Adipocyte (in vitro differentiated cells): ENCODE results near the gene TMEM181.

Experiments
- DNase-seq: peaks from one replicate; pipeline ENCODE4 v3.0.0-alpha.2; 2015; ENCODE audit warnings: low read depth
- H3K27me3 ChIP-seq: replicated peaks from 2 replicates; pipeline ENCODE4 v1.7.0; 2013; ENCODE audit warnings: mild to moderate bottlenecking, low read length, moderate library complexity; ENCODE audit not compliant: control insufficient read depth, insufficient read depth
- H3K36me3 ChIP-seq: 2 replicates; pipeline ENCODE4 v1.7.0; 2013; ENCODE audit warnings: low read length, mild to moderate bottlenecking, moderate library complexity; ENCODE audit not compliant: control insufficient read depth, insufficient read depth, severe bottlenecking
- H3K4me1 ChIP-seq: 2 replicates; pipeline ENCODE4 v1.7.0; 2013; ENCODE audit warnings: mild to moderate bottlenecking, low read length, moderate library complexity; ENCODE audit not compliant: control insufficient read depth, insufficient read depth
- H3K4me3 ChIP-seq: 2 replicates; pipeline ENCODE4 v1.7.0; 2013; ENCODE audit warnings: mild to moderate bottlenecking, low read length, moderate library complexity
- H3K9ac ChIP-seq: 2 replicates; pipeline ENCODE4 v1.7.0; 2013; ENCODE audit warnings: mild to moderate bottlenecking, low read length, moderate library complexity
- H3K9me3 ChIP-seq: 2 replicates; pipeline ENCODE4 v1.7.0; 2013; ENCODE audit warnings: mild to moderate bottlenecking, low read length, moderate library complexity; ENCODE audit not compliant: control insufficient read depth

TMEM181 gene

GRCh38 chr6:158565482-158566040 lies 5.7 kb downstream of the TMEM181 start:
- no peak for DNase-seq
- H3K27me3 ChIP-seq: no peaks in the 10 kb centered on the region
- peaks cover 27% of the 10 kb centered on the region for H3K4me1 ChIP-seq
- H3K9me3 ChIP-seq: no peaks in the 10 kb centered on the region
- H3K4me3 ChIP-seq: no peak overlapping the region
- H3K36me3 ChIP-seq: no peaks in the 10 kb centered on the region
- H3K9ac ChIP-seq: no peak overlapping the region

DNA sequence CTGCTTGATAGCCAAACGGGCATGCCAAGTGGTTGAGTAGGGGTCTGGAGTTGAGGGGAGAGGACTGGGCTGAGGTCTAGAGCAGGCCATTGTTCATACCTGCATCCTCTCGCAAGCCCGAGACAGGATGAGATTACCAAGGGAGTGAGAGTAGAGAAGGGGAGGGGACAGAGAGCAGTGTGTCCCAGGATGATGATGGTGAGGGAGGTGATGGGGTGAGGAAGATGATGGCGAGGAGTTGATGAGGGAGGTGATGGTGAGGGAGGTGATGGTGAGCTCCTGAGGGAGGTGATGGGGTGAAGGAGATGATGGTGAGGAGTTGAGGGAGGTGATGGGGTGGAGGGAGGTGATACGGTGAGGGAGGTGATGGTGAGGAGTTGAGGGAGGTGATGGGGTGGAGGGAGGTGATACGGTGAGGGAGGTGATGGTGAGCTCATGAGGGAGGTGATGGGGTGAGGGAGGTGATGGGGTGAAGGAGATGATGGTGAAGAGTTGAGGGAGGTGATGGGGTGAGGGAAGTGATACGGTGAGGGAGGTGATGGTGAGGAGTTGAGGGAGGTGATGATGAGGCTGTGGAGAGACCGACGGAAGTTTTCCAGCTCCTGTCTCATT lies 6.4 kb downstream of the TMEM181 start:
- no peaks in the 10 kb centered on the region for H3K36me3 ChIP-seq
- H3K27me3 ChIP-seq: no peaks in the 10 kb centered on the region
- H3K4me3 ChIP-seq: no peak overlapping the region
- no peak for DNase-seq
- H3K9ac ChIP-seq: no peak overlapping the region
- H3K9me3 ChIP-seq: no peaks in the 10 kb centered on the region
- peaks cover 22% of the 10 kb centered on the region for H3K4me1 ChIP-seq

DNA sequence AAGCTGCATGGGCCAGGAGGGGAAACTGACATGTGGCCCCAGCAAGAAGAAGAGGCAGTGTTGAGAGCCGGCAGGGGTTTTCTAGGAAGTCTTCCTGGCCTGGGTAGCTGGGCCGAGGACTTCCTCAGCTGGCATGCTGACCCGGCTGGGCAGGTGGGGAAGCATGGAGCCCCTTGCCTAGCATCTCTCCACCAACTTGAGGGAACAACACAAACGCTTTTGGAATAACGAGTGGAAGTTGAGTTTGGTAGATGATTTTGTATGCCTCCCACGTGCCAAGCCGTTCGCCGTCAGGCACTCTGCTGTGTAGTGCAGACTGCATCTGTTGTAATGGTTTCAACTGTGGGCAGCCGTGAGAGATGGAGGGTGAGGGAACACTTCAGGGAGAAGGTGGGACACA lies 7.3 kb downstream of the TMEM181 start:
- no peaks in the 10 kb centered on the region for H3K27me3 ChIP-seq
- no peak for DNase-seq
- no peak overlapping the region for H3K9ac ChIP-seq
- no peak overlapping the region for H3K4me3 ChIP-seq
- H3K36me3 ChIP-seq: peaks cover 7% of the 10 kb centered on the region
- H3K9me3 ChIP-seq: no peaks in the 10 kb centered on the region
- H3K4me1 ChIP-seq: peaks cover 14% of the 10 kb centered on the region

DNA sequence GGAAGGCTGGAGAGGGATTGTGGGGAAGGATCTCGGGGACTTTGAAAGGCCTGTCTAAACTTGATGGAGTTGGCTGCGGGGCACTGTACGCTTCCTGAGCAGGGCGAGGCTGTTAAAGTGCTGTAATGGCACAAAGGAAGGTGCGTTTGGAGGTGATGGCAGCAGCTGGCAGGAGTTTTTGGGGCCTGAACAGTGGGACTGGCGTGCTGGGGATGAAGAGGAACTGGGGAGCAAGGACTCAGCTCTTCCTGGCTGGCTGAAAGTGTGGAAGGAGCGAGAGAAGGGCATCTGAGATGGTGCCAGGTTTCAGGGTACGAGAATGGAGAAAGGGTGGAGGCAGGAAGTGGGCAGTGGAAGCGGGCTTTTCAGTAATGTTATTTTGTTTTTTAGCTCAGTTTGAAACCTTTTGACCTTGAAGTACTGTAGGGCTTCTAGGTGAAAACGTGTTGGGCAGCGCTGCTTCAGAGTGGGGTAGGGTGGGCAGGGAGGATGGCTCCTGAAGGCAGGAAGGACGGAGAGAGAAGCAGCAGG lies 8.0 kb downstream of the TMEM181 start:
- no peak overlapping the region for H3K9ac ChIP-seq
- H3K9me3 ChIP-seq: no peaks in the 10 kb centered on the region
- no peak for DNase-seq
- no peak overlapping the region for H3K4me3 ChIP-seq
- no peaks in the 10 kb centered on the region for H3K27me3 ChIP-seq
- peaks cover 9% of the 10 kb centered on the region for H3K4me1 ChIP-seq
- H3K36me3 ChIP-seq: peaks cover 7% of the 10 kb centered on the region

- no peak overlapping the region for H3K9ac ChIP-seq
- DNase-seq: no peak
Measured at GRCh38 chr6:158568549-158568948, 8.7 kb downstream of the TMEM181 start.

DNA sequence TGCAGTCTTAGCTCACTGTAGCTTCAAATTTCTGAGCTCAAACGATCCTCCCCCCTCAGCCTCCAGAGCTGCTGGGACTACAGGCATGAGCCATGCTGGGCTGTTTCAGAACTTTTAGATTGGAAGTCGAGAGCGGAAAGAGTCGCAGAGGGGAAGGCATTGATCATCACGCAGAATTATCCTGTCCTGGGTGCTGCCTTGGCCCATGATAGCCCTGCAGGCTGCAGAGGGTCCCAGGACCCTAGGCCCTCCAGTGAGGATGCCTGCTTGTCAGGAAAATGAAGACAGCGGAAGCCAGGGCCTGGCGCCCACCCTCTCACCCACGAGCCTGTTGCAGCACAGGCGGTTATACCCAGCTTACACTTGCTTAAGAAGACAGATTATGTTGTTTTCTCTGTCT lies 9.1 kb downstream of the TMEM181 start:
- no peak for DNase-seq
- H3K9me3 ChIP-seq: no peaks in the 10 kb centered on the region
- H3K27me3 ChIP-seq: no peaks in the 10 kb centered on the region
- no peak overlapping the region for H3K9ac ChIP-seq
- H3K4me1 ChIP-seq: no peaks in the 10 kb centered on the region
- peaks cover 14% of the 10 kb centered on the region for H3K36me3 ChIP-seq
- no peak overlapping the region for H3K4me3 ChIP-seq

More at GRCh38 chr6:158568549-158568948, 8.7 kb downstream of the TMEM181 start:
- Histone ChIP-seq H3K4me1 (peaks cover 4% of the 10 kb centered on the region), H3K36me3 (peaks cover 12% of the 10 kb centered on the region), H3K4me3 (no peak overlapping the region), H3K27me3 (no peaks in the 10 kb centered on the region), H3K9me3 (no peaks in the 10 kb centered on the region)

DNA sequence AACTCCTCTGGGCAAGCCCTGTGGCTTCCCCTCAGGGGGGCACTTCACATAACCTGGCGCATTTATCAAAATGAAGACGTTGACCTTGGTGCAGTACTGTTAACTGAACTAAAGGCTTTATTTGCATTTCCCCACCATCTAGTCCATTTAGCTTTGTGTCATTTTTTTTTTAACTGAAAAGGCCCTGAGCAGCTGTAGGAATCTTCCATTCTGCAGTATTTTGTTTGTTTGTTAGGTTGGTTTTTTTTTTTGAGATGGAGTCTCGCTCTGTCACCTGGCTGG lies 10.7 kb downstream of the TMEM181 start:
- H3K9ac ChIP-seq: no peak overlapping the region
- no peaks in the 10 kb centered on the region for H3K27me3 ChIP-seq
- H3K9me3 ChIP-seq: no peaks in the 10 kb centered on the region
- H3K4me1 ChIP-seq: peaks cover 11% of the 10 kb centered on the region
- peaks cover 19% of the 10 kb centered on the region for H3K36me3 ChIP-seq
- no peak for DNase-seq
- no peak overlapping the region for H3K4me3 ChIP-seq

DNA sequence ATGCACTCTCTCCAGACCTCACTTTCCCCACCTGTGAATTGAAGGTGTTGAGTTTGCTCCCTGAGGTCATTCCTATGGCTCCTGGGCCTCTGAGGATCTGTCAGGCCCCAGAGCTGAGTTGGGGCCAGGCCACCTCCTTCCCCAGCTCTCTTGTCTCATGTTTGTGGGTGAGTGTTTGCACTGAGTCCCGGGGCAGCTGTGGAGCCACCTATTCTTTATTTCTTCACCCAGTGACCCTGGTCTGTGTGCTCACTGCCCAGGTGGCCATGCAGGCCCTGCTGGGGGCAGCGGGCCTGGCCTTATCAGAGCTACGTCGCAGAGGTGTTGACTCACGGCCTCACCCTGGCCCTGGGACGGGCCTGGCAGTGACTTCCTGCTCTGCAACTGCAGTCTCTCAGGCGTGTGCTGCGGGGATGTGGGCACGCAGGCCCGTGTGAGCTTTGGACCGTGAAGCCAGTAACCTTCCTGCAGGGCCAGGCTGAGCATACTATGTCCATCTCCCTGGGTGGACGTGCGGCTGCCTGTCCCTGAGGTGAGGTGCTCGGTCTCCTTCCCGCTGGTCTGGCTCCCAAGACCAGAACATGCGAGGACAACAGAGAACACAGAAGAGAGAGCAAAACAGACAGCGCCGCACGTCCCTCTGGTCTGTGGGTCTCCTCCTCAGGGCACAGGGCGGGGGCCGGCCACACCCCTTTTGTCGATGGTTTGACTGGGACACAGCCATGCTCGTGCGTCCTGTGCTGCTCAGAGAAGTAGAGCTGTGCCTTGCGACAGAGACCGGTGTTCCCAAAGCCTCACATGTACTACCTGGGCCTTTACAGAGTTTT lies 12.1 kb downstream of the TMEM181 start:
- no peaks in the 10 kb centered on the region for H3K9me3 ChIP-seq
- DNase-seq: no peak
- H3K36me3 ChIP-seq: peaks cover 19% of the 10 kb centered on the region
- H3K27me3 ChIP-seq: no peaks in the 10 kb centered on the region
- H3K4me1 ChIP-seq: peaks cover 19% of the 10 kb centered on the region
- no peak overlapping the region for H3K9ac ChIP-seq
- no peak overlapping the region for H3K4me3 ChIP-seq

GRCh38 chr6:158572653-158573541 lies 13.0 kb downstream of the TMEM181 start:
- no peaks in the 10 kb centered on the region for H3K27me3 ChIP-seq
- peaks cover 19% of the 10 kb centered on the region for H3K36me3 ChIP-seq
- no peak overlapping the region for H3K4me3 ChIP-seq
- H3K4me1 ChIP-seq: peaks cover 19% of the 10 kb centered on the region
- no peak overlapping the region for H3K9ac ChIP-seq
- DNase-seq: no peak
- H3K9me3 ChIP-seq: no peaks in the 10 kb centered on the region

- H3K36me3 ChIP-seq: peaks cover 19% of the 10 kb centered on the region
- peaks cover 19% of the 10 kb centered on the region for H3K4me1 ChIP-seq
- H3K4me3 ChIP-seq: no peak overlapping the region
- DNase-seq: no peak
- H3K27me3 ChIP-seq: no peaks in the 10 kb centered on the region
- no peak overlapping the region for H3K9ac ChIP-seq
- H3K9me3 ChIP-seq: no peaks in the 10 kb centered on the region
Measured at GRCh38 chr6:158573542-158573931, 13.6 kb downstream of the TMEM181 start.

- Histone ChIP-seq H3K9ac (no peak overlapping the region), H3K9me3 (no peaks in the 10 kb centered on the region), H3K36me3 (peaks cover 19% of the 10 kb centered on the region), H3K27me3 (no peaks in the 10 kb centered on the region), H3K4me1 (peaks cover 19% of the 10 kb centered on the region), H3K4me3 (no peak overlapping the region)
- DNase-seq: no peak
Measured at GRCh38 chr6:158574800-158575199, 14.9 kb downstream of the TMEM181 start.
